Nephron (organoid): ENCODE measurements around the gene TRDN.

Source experiments
- H3K27ac Mint-ChIP-seq, 3 experiments: 2 replicates each; pipeline ENCODE4 v1.8.0; 2020; ENCODE audit warnings: mixed read lengths in 3 of 3, mild to moderate bottlenecking in 2 of 3, moderate library complexity in 1 of 3
- H3K27me3 Mint-ChIP-seq: 2 replicates; pipeline ENCODE4 v1.8.0; 2021; ENCODE audit warnings: low read depth, mild to moderate bottlenecking, moderate library complexity, mixed read lengths
- H3K36me3 Mint-ChIP-seq: 2 replicates; pipeline ENCODE4 v1.8.0; 2020; ENCODE audit warnings: low read depth, mixed read lengths
- H3K4me1 Mint-ChIP-seq: 2 replicates; pipeline ENCODE4 v1.8.0; 2020; ENCODE audit warnings: mixed read lengths
- H3K4me3 Mint-ChIP-seq, 3 experiments: 2 replicates each; pipeline ENCODE4 v1.8.0; 2020; ENCODE audit warnings: mild to moderate bottlenecking in 3 of 3, mixed read lengths in 3 of 3, moderate library complexity in 2 of 3
- H3K9me3 Mint-ChIP-seq: 2 replicates; pipeline ENCODE4 v1.8.0; 2020; ENCODE audit warnings: mixed read lengths
- TF ChIP-seq, protein P1 (sequence below), 3 experiments: fragments of 200-600 bp; sonication (generic); IDR thresholded peaks; one replicate each; pipeline ENCODE4 v1.5.0; 2021; ENCODE audit warnings: antibody characterized with exemption in 3 of 3; ENCODE audit not compliant: unreplicated experiment in 3 of 3

TRDN gene

DNA sequence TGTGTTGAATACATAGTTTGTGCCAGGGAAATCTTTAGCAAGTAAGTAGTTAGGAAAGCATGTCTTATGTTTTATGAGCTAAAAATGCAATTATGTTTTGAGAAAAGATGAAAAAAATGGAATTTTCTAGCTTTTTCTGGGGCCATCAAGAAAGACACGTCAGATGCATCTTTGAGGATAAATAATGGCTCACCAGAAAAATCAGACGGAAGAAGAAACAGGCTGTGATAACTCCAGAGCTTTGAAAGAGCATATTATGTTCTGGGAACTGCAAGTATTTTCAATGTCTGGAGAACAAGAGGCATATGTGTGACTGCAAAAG is 467.0 kb downstream of the TRDN start:
- H3K27ac Mint-ChIP-seq: no peak overlapping the region
- H3K4me1 Mint-ChIP-seq: no peaks in the 10 kb centered on the region
- H3K9me3 Mint-ChIP-seq: no peaks in the 10 kb centered on the region
- H3K36me3 Mint-ChIP-seq: no peaks in the 10 kb centered on the region
- no peak overlapping the region for H3K4me3 Mint-ChIP-seq
- H3K27me3 Mint-ChIP-seq: no peaks in the 10 kb centered on the region
- TF ChIP-seq, protein P1, sequence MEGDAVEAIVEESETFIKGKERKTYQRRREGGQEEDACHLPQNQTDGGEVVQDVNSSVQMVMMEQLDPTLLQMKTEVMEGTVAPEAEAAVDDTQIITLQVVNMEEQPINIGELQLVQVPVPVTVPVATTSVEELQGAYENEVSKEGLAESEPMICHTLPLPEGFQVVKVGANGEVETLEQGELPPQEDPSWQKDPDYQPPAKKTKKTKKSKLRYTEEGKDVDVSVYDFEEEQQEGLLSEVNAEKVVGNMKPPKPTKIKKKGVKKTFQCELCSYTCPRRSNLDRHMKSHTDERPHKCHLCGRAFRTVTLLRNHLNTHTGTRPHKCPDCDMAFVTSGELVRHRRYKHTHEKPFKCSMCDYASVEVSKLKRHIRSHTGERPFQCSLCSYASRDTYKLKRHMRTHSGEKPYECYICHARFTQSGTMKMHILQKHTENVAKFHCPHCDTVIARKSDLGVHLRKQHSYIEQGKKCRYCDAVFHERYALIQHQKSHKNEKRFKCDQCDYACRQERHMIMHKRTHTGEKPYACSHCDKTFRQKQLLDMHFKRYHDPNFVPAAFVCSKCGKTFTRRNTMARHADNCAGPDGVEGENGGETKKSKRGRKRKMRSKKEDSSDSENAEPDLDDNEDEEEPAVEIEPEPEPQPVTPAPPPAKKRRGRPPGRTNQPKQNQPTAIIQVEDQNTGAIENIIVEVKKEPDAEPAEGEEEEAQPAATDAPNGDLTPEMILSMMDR (IDR thresholded peaks at IDR 0.05; ENCODE audit: unreplicated experiment in 3 of 3): no peak

DNA sequence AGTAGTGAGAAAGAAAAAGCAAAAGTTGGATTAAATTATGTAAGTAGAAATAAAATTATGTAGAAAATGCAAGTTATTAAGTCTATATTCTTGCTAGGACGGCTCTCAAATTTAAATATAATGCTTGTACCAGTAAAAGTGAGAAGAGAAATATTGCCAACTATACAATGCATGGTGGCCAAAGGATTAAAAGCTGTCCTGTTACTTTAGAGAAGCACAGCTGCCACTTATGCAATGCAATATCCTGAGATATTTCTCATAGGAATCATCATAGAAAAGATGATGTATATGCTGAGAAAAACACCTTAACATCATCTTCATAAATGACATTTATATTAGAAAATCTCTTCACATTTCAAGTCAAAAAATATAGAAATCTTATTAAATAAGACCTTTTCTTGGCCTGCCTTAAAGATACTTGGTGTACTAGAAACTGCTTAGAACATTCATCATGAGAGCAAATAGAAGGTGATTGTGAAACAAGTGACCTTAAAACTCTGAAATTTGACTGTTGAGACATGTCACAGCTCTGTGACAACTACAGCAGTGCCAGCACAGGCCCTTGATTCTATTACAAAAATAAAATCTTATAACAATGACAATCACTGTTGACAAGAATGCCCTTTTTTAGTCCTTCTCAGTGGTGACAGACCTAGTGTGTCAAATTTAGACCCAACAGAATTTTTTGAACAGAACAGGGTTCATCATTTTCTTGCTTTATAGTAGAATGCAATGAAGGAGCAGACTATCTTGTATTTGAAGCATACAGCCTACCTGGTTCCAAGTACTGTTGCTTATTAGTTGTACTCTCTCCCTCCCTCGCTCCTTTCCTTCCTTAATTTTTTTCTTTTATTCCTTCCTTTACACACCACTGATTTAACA is 467.6 kb downstream of the TRDN start:
- TF ChIP-seq, protein P1 (IDR thresholded peaks at IDR 0.05; ENCODE audit: unreplicated experiment in 3 of 3): no peak
- Mint-ChIP-seq H3K4me1 (no peaks in the 10 kb centered on the region), H3K36me3 (no peaks in the 10 kb centered on the region), H3K27me3 (no peaks in the 10 kb centered on the region), H3K4me3 (no peak overlapping the region), H3K27ac (no peak overlapping the region), H3K9me3 (no peaks in the 10 kb centered on the region)

DNA sequence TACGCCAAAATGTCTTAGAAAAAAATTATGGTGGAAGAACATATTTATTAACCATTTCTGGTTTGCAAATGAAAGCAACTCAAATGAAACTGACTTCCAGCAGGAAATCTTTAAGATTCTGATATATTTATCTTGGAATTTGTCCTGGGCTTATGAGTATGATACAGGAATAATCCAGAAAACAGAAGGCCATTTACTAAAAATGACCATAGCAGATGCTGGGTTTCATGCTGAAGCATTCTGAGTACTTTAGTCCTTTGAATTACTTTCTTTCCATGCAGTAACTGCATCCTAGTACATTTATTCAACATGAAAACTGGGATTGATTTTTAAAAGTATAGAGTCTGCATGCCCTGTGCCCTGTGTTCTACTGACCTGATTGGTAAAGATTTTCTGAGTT is 468.3 kb downstream of the TRDN start:
- Mint-ChIP-seq H3K27me3 (no peaks in the 10 kb centered on the region), H3K4me1 (no peaks in the 10 kb centered on the region)
- TF ChIP-seq, protein P1 (IDR thresholded peaks at IDR 0.05; ENCODE audit: unreplicated experiment in 3 of 3): no peak

More for the DNA sequence above, 468.3 kb downstream of the TRDN start:
- Mint-ChIP-seq H3K4me3 (no peak overlapping the region), H3K36me3 (no peaks in the 10 kb centered on the region), H3K27ac (no peak overlapping the region), H3K9me3 (no peaks in the 10 kb centered on the region)
